GM19193 (cell line): Measurements from ENCODE around the gene ESPL1.

Source experiments
- POLR2A ChIP-seq: IDR thresholded peaks from 4 replicates; pipeline ENCODE4 v1.6.1; 2011; ENCODE audit not compliant: insufficient read depth, insufficient read length; ENCODE audit errors: extremely low read depth

Gene ESPL1

GRCh38 chr12:53236443-53237111, 31.5 kb upstream of the ESPL1 start:
- TF ChIP-seq POLR2A: no peak

- TF ChIP-seq POLR2A: no peak
Measured at GRCh38 chr12:53239643-53240258, 28.3 kb upstream of the ESPL1 start.

- TF ChIP-seq POLR2A: no peak
Measured at GRCh38 chr12:53241623-53242412, 26.3 kb upstream of the ESPL1 start.

GRCh38 chr12:53244337-53244736, 23.8 kb upstream of the ESPL1 start:
- no peak for TF ChIP-seq POLR2A

- TF ChIP-seq POLR2A: no peak
Measured at GRCh38 chr12:53245286-53245685, 22.8 kb upstream of the ESPL1 start.

GRCh38 chr12:53251477-53252348, 16.4 kb upstream of the ESPL1 start:
- peak; percentile 90 for TF ChIP-seq POLR2A

GRCh38 chr12:53252349-53252916, 15.7 kb upstream of the ESPL1 start:
- TF ChIP-seq POLR2A: no peak

- no peak for TF ChIP-seq POLR2A
Measured at GRCh38 chr12:53253298-53253697, 14.8 kb upstream of the ESPL1 start.

- TF ChIP-seq POLR2A: no peak
Measured at GRCh38 chr12:53254816-53255545, 13.1 kb upstream of the ESPL1 start.

GRCh38 chr12:53255996-53256395, 12.1 kb upstream of the ESPL1 start:
- TF ChIP-seq POLR2A: no peak

GRCh38 chr12:53258541-53259539, 9.3 kb upstream of the ESPL1 start:
- no peak for TF ChIP-seq POLR2A

- TF ChIP-seq POLR2A: no peak
Measured at GRCh38 chr12:53259891-53260290, 8.2 kb upstream of the ESPL1 start.

- TF ChIP-seq POLR2A: no peak
Measured at GRCh38 chr12:53265783-53266182, 2.3 kb upstream of the ESPL1 start.
